CD4-positive, alpha-beta T cell treated with Interleukin-4 for 1 hour (primary cell): ENCODE data around the gene PPM1J.
"Not testable (repeated sequence)": the region's sequence is repeated elsewhere in the genome, so short reads cannot be mapped to it uniquely, and the experiment has no call there.

Experiments
- DNase-seq, 2 donors: peaks; one replicate each; pipeline ENCODE4 v3.0.0-alpha.2; 2020 to 2022

PPM1J gene

DNA sequence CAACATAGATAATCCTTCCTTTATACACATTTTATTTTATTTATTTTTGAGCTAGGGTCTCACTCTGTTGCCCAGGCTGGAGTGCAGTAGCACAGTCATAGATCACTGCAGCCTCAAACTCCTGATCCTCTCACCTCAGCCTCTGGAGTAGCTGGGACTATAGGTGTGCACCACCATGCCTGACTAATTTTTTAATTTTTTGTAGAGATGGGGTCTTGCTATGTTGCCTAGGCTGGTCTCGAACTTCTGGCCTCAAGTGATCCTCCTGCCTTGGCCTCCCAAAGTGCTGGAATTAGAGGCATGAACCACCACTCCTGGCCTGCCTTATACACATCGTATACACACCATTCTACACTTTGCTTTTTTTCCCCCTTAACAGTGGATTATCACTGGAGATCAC is 6.2 kb upstream of the PPM1J start:
- DNase-seq, result not testable (repeated sequence)

DNA sequence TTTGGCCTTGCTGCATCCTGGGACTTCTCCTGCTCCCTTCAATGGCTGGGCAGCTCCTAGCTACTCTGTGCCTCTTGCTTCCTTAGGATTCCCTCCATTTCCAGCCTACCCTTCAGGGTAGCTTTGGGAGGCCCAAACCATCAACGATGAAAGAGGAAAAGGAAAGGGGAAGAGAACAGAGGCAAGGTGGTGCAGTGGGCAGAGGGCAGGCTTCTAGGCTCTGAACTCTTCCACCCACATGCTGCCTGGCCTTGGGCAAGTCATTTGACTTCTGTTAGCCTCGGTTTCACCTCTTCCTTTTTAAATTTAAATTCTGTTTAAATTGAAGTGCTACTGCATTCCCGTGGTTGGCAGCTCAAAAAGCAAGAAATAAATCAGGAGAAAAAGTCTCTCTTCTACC is 5.7 kb upstream of the PPM1J start:
- DNase-seq, result no peak

DNA sequence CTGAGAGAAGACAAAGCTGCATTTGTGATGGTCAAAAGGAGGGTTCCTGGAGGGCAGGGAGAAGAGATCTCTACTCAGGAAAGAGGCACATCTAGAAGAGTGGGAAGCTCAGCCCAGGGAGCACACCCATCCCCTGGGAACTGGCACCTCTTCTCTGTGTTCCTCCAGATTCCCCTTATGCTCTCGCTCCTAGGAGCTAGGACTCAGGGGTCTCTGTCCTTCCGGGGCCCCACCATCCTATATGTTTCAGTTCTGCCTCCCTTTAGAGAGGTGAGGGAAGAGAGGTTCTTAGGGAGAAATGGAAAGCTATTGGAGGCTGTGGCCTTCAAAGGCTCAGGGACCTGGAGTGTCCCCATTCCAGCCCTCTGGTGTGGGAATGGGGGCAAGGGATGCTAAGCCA is 4.6 kb upstream of the PPM1J start:
- DNase-seq, result no peak

- DNase-seq, result peak; percentile 70
Measured at GRCh38 chr1:112718691-112719418, 3.7 kb upstream of the PPM1J start.

- no peak for DNase-seq
Measured at GRCh38 chr1:112717263-112717873, 2.2 kb upstream of the PPM1J start.

GRCh38 chr1:112716133-112716720 is 1.1 kb upstream of the PPM1J start:
- peak; percentile 82 for DNase-seq

- DNase-seq, result no peak
Measured at GRCh38 chr1:112714313-112715263, 544 bp downstream of the PPM1J start.

GRCh38 chr1:112713466-112714312 is 1.4 kb downstream of the PPM1J start:
- peak in 1 of 2 donors; percentile 45 for DNase-seq

- no peak for DNase-seq
Measured at GRCh38 chr1:112712701-112713128, 2.4 kb downstream of the PPM1J start.

GRCh38 chr1:112712191-112712590 is 2.9 kb downstream of the PPM1J start:
- DNase-seq, result no peak

GRCh38 chr1:112711670-112712069 is 3.5 kb downstream of the PPM1J start:
- no peak for DNase-seq

GRCh38 chr1:112711041-112711440 is 4.1 kb downstream of the PPM1J start:
- no peak for DNase-seq

DNA sequence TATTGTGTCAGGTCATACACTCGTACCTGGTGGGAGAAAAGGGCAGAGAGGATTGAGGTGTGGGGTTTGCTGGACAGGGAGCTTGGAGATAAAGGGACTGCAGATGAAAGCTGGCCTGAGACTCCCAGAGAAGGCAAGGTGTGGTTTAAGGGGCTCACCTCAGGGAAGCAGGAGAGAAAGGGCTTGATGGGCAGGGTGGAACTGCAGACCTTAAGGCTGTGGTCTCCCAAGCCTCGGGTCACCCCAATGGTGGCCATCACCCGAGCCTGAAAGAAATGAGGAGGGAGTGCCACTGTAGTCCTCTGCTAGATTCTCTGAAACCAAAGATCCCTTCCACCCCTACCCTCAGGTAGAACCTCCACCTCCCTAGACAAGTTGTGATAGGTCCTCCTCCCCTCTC is 4.5 kb downstream of the PPM1J start:
- no peak for DNase-seq

- DNase-seq, result no peak
Measured at GRCh38 chr1:112710159-112710558, 5.0 kb downstream of the PPM1J start.

- no peak for DNase-seq
Measured at GRCh38 chr1:112708489-112708888, 6.6 kb downstream of the PPM1J start.

DNA sequence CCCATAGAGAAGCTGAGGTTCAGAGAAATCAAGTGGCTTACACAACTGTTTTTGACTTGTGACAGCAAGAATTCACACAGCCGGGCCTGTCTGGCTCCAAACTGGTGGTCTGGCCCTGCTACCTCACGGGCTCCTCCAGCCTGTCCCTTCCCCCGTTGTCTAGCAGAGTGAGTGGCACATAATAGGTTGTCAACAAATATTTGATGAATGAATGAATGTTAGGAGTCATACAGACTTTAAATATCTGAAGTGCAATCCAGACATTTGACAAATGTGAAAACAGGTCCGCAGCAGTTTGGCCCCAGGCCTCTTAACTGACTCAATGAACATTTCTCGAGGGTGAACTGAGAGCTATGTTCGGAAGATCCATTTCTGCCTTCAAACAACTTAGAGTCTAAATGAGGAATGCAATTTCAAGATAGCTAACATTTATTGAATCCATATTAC is 7.1 kb downstream of the PPM1J start:
- no peak for DNase-seq

- peak; percentile 67 to 72 for DNase-seq
Measured at GRCh38 chr1:112707221-112708001, 7.7 kb downstream of the PPM1J start.

DNA sequence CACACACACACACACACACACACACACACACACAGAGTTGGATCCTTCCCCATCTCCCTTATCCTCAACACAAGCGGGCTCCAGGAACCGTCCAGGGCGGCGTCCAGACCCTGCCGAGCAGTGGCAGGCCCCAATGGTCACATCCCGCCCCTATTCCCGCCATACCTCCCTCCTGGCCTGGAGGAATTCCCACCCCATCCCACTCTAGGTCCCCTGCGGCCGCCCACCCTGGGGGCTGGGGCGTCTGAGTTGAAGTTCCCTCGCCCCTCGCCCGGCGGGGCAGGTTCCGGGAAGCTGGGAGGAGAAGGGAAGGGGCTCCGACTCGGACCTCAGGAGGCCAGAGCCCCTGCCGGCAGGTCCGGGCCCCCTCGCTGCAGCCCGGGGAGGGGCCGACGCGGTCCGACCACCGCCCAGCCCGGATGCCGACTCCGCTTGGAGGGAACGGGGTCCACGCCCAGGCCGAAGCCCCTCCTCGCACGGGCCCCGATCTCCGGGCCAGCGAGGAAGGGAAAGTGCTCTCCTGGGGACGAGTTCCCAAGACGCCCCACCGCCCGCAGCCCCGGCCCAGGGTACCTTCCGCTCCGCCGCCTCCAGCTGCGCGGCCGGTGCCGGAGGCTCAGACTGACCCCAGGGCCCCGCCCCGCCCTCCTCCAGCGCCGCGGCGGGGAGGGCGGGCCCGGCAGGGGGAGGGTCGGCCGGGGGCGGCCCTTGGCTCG is 8.5 kb downstream of the PPM1J start, which contains the start of gene RHOC:
RHOC (minus strand) TSS at position 623 of the 716 bp plus-strand sequence. CDS start 3,328 bp downstream, outside the sequence.
- peak in 1 of 2 donors; percentile 32 for DNase-seq

- peak; percentile 58 to 66 for DNase-seq
Measured at GRCh38 chr1:112704934-112705627, 10.1 kb downstream of the PPM1J start.
